H1 (cell line): ENCODE data around the gene PTPRG. TPM values are rescaled to one million over a fixed set of nuclear protein-coding genes. Genes with fewer than 3 reads are reported as not detected.

Source experiments
- CTCF ChIA-PET: fragments of 300-600 bp; sonication (Branson Sonifier 250); formaldehyde crosslinking; loops from one replicate; lab custom pipeline; 2021; ENCODE audit not compliant: partially characterized antibody; lab: Charles Lee
- POLR2A ChIA-PET: fragments of 300-600 bp; sonication (Branson Sonifier 250); formaldehyde crosslinking; loops from one replicate; lab custom pipeline; 2021; ENCODE audit warnings: inconsistent platforms; ENCODE audit not compliant: partially characterized antibody; lab: Charles Lee
- DNase-seq, 2 experiments: peaks; one replicate each; pipeline versions ENCODE4 v3.0.0 to v3.0.0-alpha.2; 2010 to 2022; ENCODE audit warnings: low spot score in 2 of 2, low read depth in 1 of 2, mixed read lengths in 1 of 2
- FAIRE-seq: peaks from 2 replicates; lab custom pipeline; 2011; peaks lifted over from hg19 to GRCh38; lab: Jason Lieb, UNC
- H2AFZ ChIP-seq: 2 replicates; pipeline ENCODE4 v1.8.1; 2012; ENCODE audit warnings: low read length, inconsistent platforms
- H2AK5ac ChIP-seq: 2 replicates; pipeline ENCODE4 v1.6.1; 2013; ENCODE audit warnings: low read depth, low read length
- H2BK120ac ChIP-seq: replicated peaks from 2 replicates; pipeline ENCODE3; 2013; ENCODE audit warnings: low read depth, low read length, inconsistent platforms
- H2BK12ac ChIP-seq: 2 replicates; pipeline ENCODE4 v1.6.1; 2013; ENCODE audit warnings: low read depth, low read length
- H2BK15ac ChIP-seq: 2 replicates; pipeline ENCODE4 v1.6.1; 2013; ENCODE audit warnings: low read length
- H2BK20ac ChIP-seq: 2 replicates; pipeline ENCODE4 v1.6.1; 2013; ENCODE audit warnings: low read length
- H2BK5ac ChIP-seq: 2 replicates; pipeline ENCODE4 v1.6.1; 2013; ENCODE audit warnings: low read depth, low read length
- H3K14ac ChIP-seq: 2 replicates; pipeline ENCODE4 v1.6.1; 2013; ENCODE audit warnings: inconsistent platforms; ENCODE audit not compliant: insufficient read length
- H3K18ac ChIP-seq: 2 replicates; pipeline ENCODE4 v1.6.1; 2013; ENCODE audit warnings: low read length; ENCODE audit errors: extremely low read depth
- H3K23ac ChIP-seq: 2 replicates; pipeline ENCODE4 v1.6.1; 2013; ENCODE audit warnings: inconsistent platforms; ENCODE audit not compliant: insufficient read length
- H3K23me2 ChIP-seq: 2 replicates; pipeline ENCODE4 v1.6.1; 2013; ENCODE audit warnings: low read depth, low read length
- H3K27ac ChIP-seq: 2 replicates; pipeline ENCODE4 v1.6.1; 2011; ENCODE audit warnings: low read depth, low read length, inconsistent platforms
- H3K27me3 ChIP-seq, 4 experiments: replicated peaks in 1 of 4; 1 replicate in 1 of 4; 2 replicates in 3 of 4; pipeline versions ENCODE4 v1.6.1 to v1.8.1; 2011 to 2013; ENCODE audit warnings: low read length in 3 of 4, mild to moderate bottlenecking in 3 of 4, inconsistent platforms in 2 of 4, mixed read lengths in 2 of 4, moderate library complexity in 1 of 4; ENCODE audit not compliant: control insufficient read depth in 3 of 4, insufficient read depth in 3 of 4; ENCODE audit errors: extremely low read depth in 1 of 4
- H3K36me3 ChIP-seq, 4 experiments: 2 replicates each; pipeline versions ENCODE4 v1.6.1 to v1.8.1; 2011 to 2013; ENCODE audit warnings: mild to moderate bottlenecking in 4 of 4, low read length in 3 of 4, moderate library complexity in 2 of 4, control low read depth in 1 of 4, inconsistent platforms in 1 of 4; ENCODE audit not compliant: insufficient read depth in 4 of 4, control insufficient read depth in 2 of 4
- H3K4ac ChIP-seq: replicated peaks from 2 replicates; pipeline ENCODE3; 2013; ENCODE audit warnings: low read length, low read depth, mixed read lengths, inconsistent platforms; ENCODE audit not compliant: insufficient read length
- H3K4me1 ChIP-seq, 4 experiments: replicated peaks in 1 of 4; 1 replicate in 1 of 4; 2 replicates in 3 of 4; pipeline versions ENCODE4 v1.6.1 to v1.8.1; 2011 to 2013; ENCODE audit warnings: low read length in 3 of 4, inconsistent platforms in 2 of 4, mixed read lengths in 1 of 4; ENCODE audit not compliant: insufficient read depth in 4 of 4, control insufficient read depth in 3 of 4
- H3K4me2 ChIP-seq, 2 experiments: 2 replicates each; pipeline versions ENCODE4 v1.6.1 to v1.8.1; 2011 to 2013; ENCODE audit warnings: low read depth in 2 of 2, low read length in 2 of 2, control low read depth in 1 of 2, inconsistent platforms in 1 of 2, mild to moderate bottlenecking in 1 of 2; ENCODE audit not compliant: insufficient read depth in 1 of 2
- H3K4me3 ChIP-seq, 4 experiments: fragments of 200-600, 300-600 bp in 1 of 4; sonication (generic), shearing (Covaris generic), sonication (Bioruptor Twin) in 1 of 4; 2 replicates each; pipeline versions ENCODE4 v1.5.1 to v1.8.1; 2011 to 2016; ENCODE audit warnings: low read length in 4 of 4, low read depth in 3 of 4, control low read depth in 2 of 4, inconsistent platforms in 2 of 4, mild to moderate bottlenecking in 2 of 4, mixed read lengths in 1 of 4, moderate library complexity in 1 of 4; ENCODE audit not compliant: insufficient read depth in 2 of 4; ENCODE audit errors: extremely low read depth in 1 of 4
- H3K56ac ChIP-seq: replicated peaks from 2 replicates; pipeline ENCODE3; 2013; ENCODE audit warnings: low read depth, mild to moderate bottlenecking, mixed read lengths, low read length, inconsistent platforms; ENCODE audit not compliant: insufficient read length
- H3K79me1 ChIP-seq: 2 replicates; pipeline ENCODE4 v1.6.1; 2013; ENCODE audit warnings: low read depth, low read length, control low read depth
- H3K79me2 ChIP-seq, 2 experiments: 2 replicates each; pipeline versions ENCODE4 v1.6.1 to v1.8.1; 2012 to 2013; ENCODE audit warnings: low read length in 2 of 2, mild to moderate bottlenecking in 2 of 2, inconsistent platforms in 1 of 2; ENCODE audit not compliant: insufficient read depth in 2 of 2, control insufficient read depth in 1 of 2
- H3K9ac ChIP-seq, 4 experiments: replicated peaks in 1 of 4; 1 replicate in 1 of 4; 2 replicates in 3 of 4; pipeline versions ENCODE4 v1.6.1 to v1.8.1; 2011 to 2013; ENCODE audit warnings: low read depth in 3 of 4, low read length in 3 of 4, control low read depth in 2 of 4, mild to moderate bottlenecking in 2 of 4, moderate library complexity in 2 of 4, inconsistent platforms in 1 of 4; ENCODE audit errors: extremely low read depth in 1 of 4
- H3K9me3 ChIP-seq, 2 experiments: 2 replicates each; pipeline versions ENCODE4 v1.6.1 to v1.8.1; 2012 to 2013; ENCODE audit warnings: mild to moderate bottlenecking in 2 of 2, moderate library complexity in 2 of 2, control low read depth in 1 of 2, inconsistent platforms in 1 of 2, low read depth in 1 of 2, low read length in 1 of 2, mixed read lengths in 1 of 2; ENCODE audit not compliant: insufficient read depth in 2 of 2
- H4K20me1 ChIP-seq, 2 experiments: replicated peaks in 1 of 2; 2 replicates each; pipeline versions ENCODE3 to v1.8.1; 2011 to 2013; ENCODE audit warnings: inconsistent platforms in 2 of 2, low read length in 2 of 2, mild to moderate bottlenecking in 1 of 2; ENCODE audit not compliant: insufficient read depth in 2 of 2, control insufficient read depth in 1 of 2
- H4K5ac ChIP-seq: 2 replicates; pipeline ENCODE4 v1.6.1; 2013; ENCODE audit warnings: low read length, low read depth, mixed read lengths, inconsistent platforms; ENCODE audit not compliant: insufficient read length
- H4K8ac ChIP-seq: 2 replicates; pipeline ENCODE4 v1.8.0; 2013; ENCODE audit warnings: mild to moderate bottlenecking, moderate library complexity, low read length, inconsistent platforms; ENCODE audit not compliant: insufficient read depth; ENCODE audit errors: extremely low read depth
- H4K91ac ChIP-seq: replicated peaks from 2 replicates; pipeline ENCODE3; 2013; ENCODE audit warnings: low read length, mixed read lengths, inconsistent platforms; ENCODE audit not compliant: insufficient read length
- BRCA1 ChIP-seq: IDR thresholded peaks from 2 replicates; pipeline ENCODE4 v1.6.1; 2012; ENCODE audit warnings: low read depth, low read length, improper control_type of control experiment
- CHD1 ChIP-seq: IDR thresholded peaks from 2 replicates; pipeline ENCODE4 v1.6.1; 2012; ENCODE audit warnings: low read depth, low read length, improper control_type of control experiment
- CHD2 ChIP-seq: IDR thresholded peaks from 2 replicates; pipeline ENCODE4 v1.6.1; 2012; ENCODE audit warnings: low read length, improper control_type of control experiment
- FOSL1 ChIP-seq: IDR thresholded peaks from 2 replicates; pipeline ENCODE4 v1.6.1; 2011; ENCODE audit warnings: mild to moderate bottlenecking, low read depth, low read length, moderate library complexity; ENCODE audit not compliant: insufficient read depth
- GABPA ChIP-seq: IDR thresholded peaks from 2 replicates; pipeline ENCODE4 v1.6.1; 2011; ENCODE audit warnings: mild to moderate bottlenecking, low read length, moderate library complexity, borderline replicate concordance; ENCODE audit not compliant: insufficient read depth
- KDM4A ChIP-seq: IDR thresholded peaks from one replicate; pipeline ENCODE4 v1.7.1; 2012; ENCODE audit warnings: low read depth, mild to moderate bottlenecking, moderate library complexity, low read length, inconsistent platforms; ENCODE audit not compliant: severe bottlenecking
- NANOG ChIP-seq: IDR thresholded peaks from 2 replicates; pipeline ENCODE4 v1.6.1; 2011; ENCODE audit warnings: low read length, low read depth, mild to moderate bottlenecking, inconsistent platforms; ENCODE audit not compliant: insufficient read depth, poor library complexity, severe bottlenecking
- RFX5 ChIP-seq: IDR thresholded peaks from 2 replicates; pipeline ENCODE4 v1.6.1; 2011; ENCODE audit warnings: low read depth, low read length, improper control_type of control experiment, borderline replicate concordance
- SIRT6 ChIP-seq: IDR thresholded peaks from one replicate; pipeline ENCODE4 v1.7.1; 2012; ENCODE audit warnings: low read length, inconsistent platforms
- SP4 ChIP-seq: IDR thresholded peaks from 2 replicates; pipeline ENCODE4 v1.6.1; 2012; ENCODE audit warnings: low read length, inconsistent platforms
- SRF ChIP-seq: IDR thresholded peaks from 2 replicates; pipeline ENCODE4 v1.6.1; 2011; ENCODE audit warnings: mild to moderate bottlenecking, low read depth, low read length, moderate library complexity
- SUZ12 ChIP-seq: fragments of 200-600 bp; sonication (generic); IDR thresholded peaks from 2 replicates; pipeline ENCODE4 v1.6.1; 2012; ENCODE audit warnings: mild to moderate bottlenecking, inconsistent platforms, low read length, moderate library complexity, mixed read lengths
- WGBS, 2 experiments: shearing (Covaris generic) in 1 of 2; methylation state at CpG; one replicate each; pipeline versions ENCODE4 v1.1.6 to v1.1.7; 2013 to 2015; ENCODE audit warnings: low lambda C conversion rate in 2 of 2, mixed read lengths in 2 of 2, inconsistent platforms in 1 of 2, low coverage in 1 of 2, missing lambda C conversion rate in 1 of 2; ENCODE audit not compliant: insufficient replicate concordance in 2 of 2, insufficient coverage in 1 of 2, insufficient read length in 1 of 2; ENCODE audit errors: extremely low coverage in 1 of 2, missing lambda C conversion rate in 1 of 2; 5-methylcytosine and 5-hydroxymethylcytosine counted together
- polyA plus RNA-seq, 7 experiments: library from polyadenylated mRNA; depleted of rRNA in 3 of 7; stranded (reverse) in 5 of 7; unstranded in 2 of 7; fragments of >200 nt in 5 of 7; fragments of 200-250 nt in 2 of 7; gene quantifications; 1 replicate in 5 of 7; 2 replicates in 1 of 7; 4 replicates in 1 of 7; pipeline versions ENCODE4 v1.2.1 to v1.2.3, GENCODE V29; 2011 to 2013; ENCODE audit warnings: missing spikeins in 2 of 7, mixed read lengths in 2 of 7
- total RNA-seq: library from RNA; stranded (reverse); fragmentation: NEBNext Ultra II Directional; extraction: Animal tissue kit (Norgen Biotek cat#: 25700); gene quantifications from 2 replicates; pipeline ENCODE4 v1.2.1, GENCODE V29; 2021
- TF ChIP-seq, protein P1 (sequence below): IDR thresholded peaks from 2 replicates; pipeline ENCODE4 v1.6.1; 2011; ENCODE audit warnings: low read depth, mild to moderate bottlenecking, low read length; ENCODE audit not compliant: insufficient read depth

The PTPRG gene
- total and polyA plus RNA-seq, 2 of the 8 experiments (the other 6 are each of a cell fraction or from before 2014, with no cell fraction given), result 23.3 to 96.2 TPM

DNA sequence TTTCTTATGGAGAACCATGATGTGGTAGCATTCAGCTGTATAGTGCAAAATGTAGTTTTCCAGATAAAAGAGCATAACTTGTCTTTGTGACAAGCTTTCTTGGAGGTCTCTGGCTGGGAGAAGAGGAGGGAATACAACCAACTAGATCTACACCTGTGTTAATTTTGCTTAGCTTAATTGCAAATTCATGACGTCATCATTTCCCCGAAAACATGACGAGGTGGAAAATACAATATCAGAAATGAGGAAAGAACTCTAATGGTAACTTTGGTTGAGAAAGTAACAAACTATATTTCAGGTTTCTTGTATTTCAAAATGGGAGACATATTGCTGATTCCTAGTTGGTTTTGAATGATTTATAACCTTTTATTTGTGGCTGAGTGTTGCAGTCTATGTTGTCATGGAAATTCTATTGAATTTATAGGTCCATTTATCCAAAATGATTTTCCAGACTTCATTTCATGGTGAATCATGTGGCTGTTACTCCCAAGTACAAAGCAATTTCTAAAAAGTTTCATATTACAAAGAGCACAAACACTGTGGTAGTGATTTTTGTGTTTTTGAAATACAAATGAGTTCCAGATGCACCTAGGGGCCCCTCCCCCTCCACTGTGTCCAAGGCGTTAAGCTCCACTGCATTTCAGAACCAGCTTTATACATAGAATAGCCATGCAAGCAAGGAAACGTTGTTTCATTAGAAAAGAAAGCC is 504.8 kb downstream of the PTPRG start:
- H2BK5ac ChIP-seq, result no peak overlapping the region
- no peak overlapping the region for H2AFZ ChIP-seq
- H3K56ac ChIP-seq, result no peak overlapping the region
- no peaks in the 10 kb centered on the region; a peak in 1 of 4 replicates for H3K9me3 ChIP-seq
- H3K4ac ChIP-seq, result no peak overlapping the region
- H2BK15ac ChIP-seq, result no peak overlapping the region
- H3K18ac ChIP-seq, result no peak overlapping the region
- H3K27me3 ChIP-seq, result no peaks in the 10 kb centered on the region
- no peak overlapping the region for H2AK5ac ChIP-seq
- no peaks in the 10 kb centered on the region for H3K23me2 ChIP-seq
- no peaks in the 10 kb centered on the region for H3K36me3 ChIP-seq
- FAIRE-seq (no peak), DNase-seq (no peak)
- H4K5ac ChIP-seq, result no peak overlapping the region
- WGBS, 2 experiments, result 88% methylated on average over 5 of the region's 5 CpGs; no CpG with 5 or more reads in 1 of the 2 experiments
- no peaks in the 10 kb centered on the region for H3K79me1 ChIP-seq
- H2BK12ac ChIP-seq, result no peak overlapping the region
- H3K4me2 ChIP-seq, result no peak overlapping the region
- peaks cover 0 to 28% of the 10 kb centered on the region in 2 experiments; a peak in 1 of 4 replicates for H3K79me2 ChIP-seq
- ChIA-PET POLR2A (no interaction called here), CTCF (interaction anchor here (0.6 to 5.6 kb wide), 4 partner anchors 9 to 123 kb away, joined by 3 to 24 read pairs (median 4); no protein-coding TSS in a partner anchor)
- H3K27ac ChIP-seq, result no peak overlapping the region
- no peak overlapping the region for H3K9ac ChIP-seq
- no peak overlapping the region for H2BK120ac ChIP-seq
- no peak overlapping the region for H4K91ac ChIP-seq
- no peak overlapping the region for H3K14ac ChIP-seq
- no peak overlapping the region for H2BK20ac ChIP-seq
- H3K4me3 ChIP-seq, result no peak overlapping the region
- no peaks in the 10 kb centered on the region for H4K20me1 ChIP-seq
- no peaks in the 10 kb centered on the region for H3K4me1 ChIP-seq
- no peak overlapping the region for H3K23ac ChIP-seq
- H4K8ac ChIP-seq, result no peak overlapping the region
- TF ChIP-seq SUZ12, result no peak
- TF ChIP-seq CHD1, result no peak
- TF ChIP-seq KDM4A, result no peak
- TF ChIP-seq FOSL1, result no peak
- no peak for TF ChIP-seq CHD2
- TF ChIP-seq, protein P1, sequence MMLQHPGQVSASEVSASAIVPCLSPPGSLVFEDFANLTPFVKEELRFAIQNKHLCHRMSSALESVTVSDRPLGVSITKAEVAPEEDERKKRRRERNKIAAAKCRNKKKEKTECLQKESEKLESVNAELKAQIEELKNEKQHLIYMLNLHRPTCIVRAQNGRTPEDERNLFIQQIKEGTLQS, result no peak
- TF ChIP-seq BRCA1, result no peak
- TF ChIP-seq NANOG, result no peak
- TF ChIP-seq GABPA, result no peak
- no peak for TF ChIP-seq SRF
- no peak for TF ChIP-seq SP4
- no peak for TF ChIP-seq SIRT6
- no peak for TF ChIP-seq RFX5
